Smooth muscle cell (in vitro differentiated cells): ENCODE results near the gene BNIP5. TPM values are rescaled to one million over a fixed set of nuclear protein-coding genes. Genes with fewer than 3 reads are reported as not detected.
A peak's percentile ranks its signal among the peaks of the same experiment; 100 is the strongest.
"Not testable (repeated sequence)": the region's sequence is repeated elsewhere in the genome, so short reads cannot be mapped to it uniquely, and the experiment has no call there.

ENCODE experiments used
- DNase-seq: peaks from one replicate; lab custom pipeline; 2025; ENCODE audit not compliant: unreplicated experiment; lab: John Stamatoyannopoulos, UW
- H2AFZ ChIP-seq: fragments of 200-600 bp; sonication (generic); 2 replicates; pipeline ENCODE4 v1.6.0; 2016; ENCODE audit warnings: antibody characterized with exemption, low read depth, mild to moderate bottlenecking
- H3F3A ChIP-seq: fragments of 200-600 bp; sonication (generic); 2 replicates; pipeline ENCODE4 v1.6.0; 2017; ENCODE audit warnings: antibody characterized with exemption, low read depth
- H3K27ac ChIP-seq: fragments of 200-600 bp; sonication (generic); 2 replicates; pipeline ENCODE4 v1.5.1; 2016; ENCODE audit warnings: low read depth, mild to moderate bottlenecking
- H3K27me3 ChIP-seq: fragments of 200-600 bp; sonication (generic); 2 replicates; pipeline ENCODE4 v1.6.1; 2016; ENCODE audit warnings: low read depth, mild to moderate bottlenecking
- H3K36me3 ChIP-seq: fragments of 200-600 bp; sonication (generic); 2 replicates; pipeline ENCODE4 v1.5.1; 2016; ENCODE audit warnings: low read depth
- H3K4me1 ChIP-seq: fragments of 200-600 bp; sonication (generic); 2 replicates; pipeline ENCODE4 v1.5.1; 2016; ENCODE audit warnings: low read depth
- H3K4me2 ChIP-seq: fragments of 200-600 bp; sonication (generic); 2 replicates; pipeline ENCODE4 v1.6.0; 2016; ENCODE audit warnings: mild to moderate bottlenecking
- H3K4me3 ChIP-seq: fragments of 200-600 bp; sonication (generic); 2 replicates; pipeline ENCODE4 v1.5.1; 2016; ENCODE audit warnings: mild to moderate bottlenecking
- H3K79me2 ChIP-seq: fragments of 200-600 bp; sonication (generic); 2 replicates; pipeline ENCODE4 v1.6.0; 2016; ENCODE audit warnings: low read depth, mild to moderate bottlenecking
- H3K9ac ChIP-seq: fragments of 200-600 bp; sonication (generic); 2 replicates; pipeline ENCODE4 v1.6.0; 2016; ENCODE audit warnings: low read depth
- H3K9me3 ChIP-seq: fragments of 200-600 bp; sonication (generic); replicated peaks from 2 replicates; pipeline ENCODE4 v1.5.1; 2016; ENCODE audit warnings: low read depth
- H4K20me1 ChIP-seq: fragments of 200-600 bp; sonication (generic); 2 replicates; pipeline ENCODE4 v1.6.0; 2016; ENCODE audit warnings: low read depth
- CTCF ChIP-seq: fragments of 200-600 bp; sonication (generic); IDR thresholded peaks from 2 replicates; pipeline ENCODE4 v1.5.1; 2017; ENCODE audit warnings: borderline replicate concordance, mild to moderate bottlenecking, antibody characterized with exemption; ENCODE audit not compliant: insufficient read depth, poor library complexity, severe bottlenecking
- whole genome bisulfite sequencing: methylation state at CpG from one replicate; pipeline ENCODE4 v1.1.7; 2016; ENCODE audit warnings: low lambda C conversion rate; 5-methylcytosine and 5-hydroxymethylcytosine counted together
- polyA plus RNA-seq: library from polyadenylated mRNA; unstranded; fragments of >200 nt; fragmentation: Nextera tagmentation; extraction: Ambion mirVana; gene quantifications from 2 replicates; pipeline ENCODE4 v1.2.1, GENCODE V29; 2016
- total RNA-seq: library from RNA; depleted of rRNA; stranded (reverse); fragments of >200 nt; gene quantifications from 2 replicates; pipeline ENCODE4 v1.2.3, GENCODE V29; 2014

Gene BNIP5
- total and polyA plus RNA-seq, 2 experiments from 2014 or later = not detected

- Histone ChIP-seq H3F3A (peaks cover 9% of the 10 kb centered on the region), H3K9me3 (no peaks in the 10 kb centered on the region)
Measured at GRCh38 chr6:36368421-36368820, 31.7 kb upstream of the BNIP5 start.

GRCh38 chr6:36367743-36368142, 31.1 kb upstream of the BNIP5 start:
- no peaks in the 10 kb centered on the region for H3K27me3 ChIP-seq
- no peaks in the 10 kb centered on the region for H3K36me3 ChIP-seq
- H3K79me2 ChIP-seq = no peaks in the 10 kb centered on the region
- no peaks in the 10 kb centered on the region for H4K20me1 ChIP-seq
- 91% methylated on average over 3 of the region's 3 CpGs for WGBS
- no peak overlapping the region for H3K4me3 ChIP-seq
- DNase-seq = no peak
- TF ChIP-seq CTCF = no peak
- H3F3A ChIP-seq = peaks cover 9% of the 10 kb centered on the region
- H3K9me3 ChIP-seq = no peaks in the 10 kb centered on the region
- no peak overlapping the region for H3K4me2 ChIP-seq
- no peak overlapping the region for H3K9ac ChIP-seq
- H3K4me1 ChIP-seq = peaks cover 8% of the 10 kb centered on the region
- no peak overlapping the region for H2AFZ ChIP-seq
- H3K27ac ChIP-seq = no peak overlapping the region

More at GRCh38 chr6:36368421-36368820, 31.7 kb upstream of the BNIP5 start:
- no peak for DNase-seq
- no peak overlapping the region for H2AFZ ChIP-seq
- H3K9ac ChIP-seq = no peak overlapping the region
- no peak overlapping the region for H3K27ac ChIP-seq
- TF ChIP-seq CTCF = no peak
- peaks cover 8% of the 10 kb centered on the region for H3K4me1 ChIP-seq
- no peaks in the 10 kb centered on the region for H3K27me3 ChIP-seq
- 78% methylated on average over 1 of the region's 1 CpG for WGBS
- H3K36me3 ChIP-seq = no peaks in the 10 kb centered on the region
- no peaks in the 10 kb centered on the region for H3K79me2 ChIP-seq
- H4K20me1 ChIP-seq = no peaks in the 10 kb centered on the region
- no peak overlapping the region for H3K4me3 ChIP-seq
- H3K4me2 ChIP-seq = no peak overlapping the region

GRCh38 chr6:36364669-36365479, 28.2 kb upstream of the BNIP5 start:
- H3K9ac ChIP-seq = peak overlapping the region; percentile 60
- TF ChIP-seq CTCF = no peak
- DNase-seq = peak; percentile 20
- H3K27me3 ChIP-seq = no peaks in the 10 kb centered on the region
- H3K4me3 ChIP-seq = no peak overlapping the region
- H2AFZ ChIP-seq = peak overlapping the region; percentile 21
- no peaks in the 10 kb centered on the region for H3K36me3 ChIP-seq
- no peaks in the 10 kb centered on the region for H4K20me1 ChIP-seq
- peak overlapping the region; percentile 59 for H3K4me2 ChIP-seq
- H3K4me1 ChIP-seq = peaks cover 8% of the 10 kb centered on the region
- no peaks in the 10 kb centered on the region for H3K9me3 ChIP-seq
- peak overlapping the region; percentile 57 for H3K27ac ChIP-seq
- H3K79me2 ChIP-seq = no peaks in the 10 kb centered on the region
- H3F3A ChIP-seq = peaks cover 9% of the 10 kb centered on the region
- 68% methylated on average over 19 of the region's 19 CpGs for WGBS

GRCh38 chr6:36364061-36364635, 27.5 kb upstream of the BNIP5 start:
- not testable (repeated sequence) for H2AFZ ChIP-seq, H3K4me1 ChIP-seq, H3K4me2 ChIP-seq, H3K27me3 ChIP-seq, H3K9ac ChIP-seq, H3K79me2 ChIP-seq, H3K9me3 ChIP-seq, H3K4me3 ChIP-seq, DNase-seq, H3F3A ChIP-seq, H3K36me3 ChIP-seq, H4K20me1 ChIP-seq
- H3K27ac ChIP-seq = peak overlapping the region; percentile 57
- WGBS = 98% methylated on average over 27 of the region's 34 CpGs

GRCh38 chr6:36363371-36363752, 26.7 kb upstream of the BNIP5 start:
- WGBS = 85% methylated on average over 13 of the region's 13 CpGs
- not testable (repeated sequence) for H3K4me2 ChIP-seq, H3F3A ChIP-seq, H3K9ac ChIP-seq, H3K36me3 ChIP-seq, H3K4me3 ChIP-seq, H3K79me2 ChIP-seq, H3K4me1 ChIP-seq, DNase-seq, H2AFZ ChIP-seq, H4K20me1 ChIP-seq, H3K27me3 ChIP-seq, H3K27ac ChIP-seq, H3K9me3 ChIP-seq
